Measurements from ENCODE around the gene TTBK1. TPM values are rescaled to one million over a fixed set of nuclear protein-coding genes. Genes with fewer than 3 reads are reported as not detected.

Gene TTBK1
- total RNA-seq, 1 donor from 2014 or later: 9.8 TPM

GRCh38 chr6:43284991-43285781 is 41.9 kb downstream of the TTBK1 start:
- no peak for FAIRE-seq

DNA sequence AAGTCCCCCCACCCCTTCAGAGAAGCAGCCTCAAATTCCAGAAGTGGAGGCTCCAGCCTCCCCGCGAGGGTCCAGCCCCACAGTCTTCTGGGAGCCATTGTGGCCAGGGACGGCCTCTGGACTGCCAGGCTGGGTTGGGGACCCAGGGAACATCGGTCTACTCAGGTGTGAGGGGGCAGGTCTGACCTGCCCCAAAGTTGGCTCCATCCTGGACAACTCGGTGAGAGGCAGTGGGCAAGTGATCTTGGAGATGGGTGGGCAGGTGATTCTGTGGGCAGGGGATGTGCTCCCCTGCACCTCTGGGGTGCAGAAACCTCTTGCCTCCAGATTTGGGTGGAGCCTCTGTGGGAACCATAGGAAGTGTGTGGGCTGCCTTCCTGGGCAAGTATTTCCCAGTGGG is 42.6 kb downstream of the TTBK1 start:
- FAIRE-seq: no peak

More at GRCh38 chr6:43284991-43285781, 41.9 kb downstream of the TTBK1 start:
- no peak for DNase-seq (ENCODE audit: low spot score in 2 of 2)

GRCh38 chr6:43286456-43286979 is 43.2 kb downstream of the TTBK1 start:
- FAIRE-seq: no peak
- no peak for DNase-seq (ENCODE audit: low spot score in 2 of 2)

More for the DNA sequence above, 42.6 kb downstream of the TTBK1 start:
- DNase-seq (ENCODE audit: low spot score in 2 of 2): no peak

DNA sequence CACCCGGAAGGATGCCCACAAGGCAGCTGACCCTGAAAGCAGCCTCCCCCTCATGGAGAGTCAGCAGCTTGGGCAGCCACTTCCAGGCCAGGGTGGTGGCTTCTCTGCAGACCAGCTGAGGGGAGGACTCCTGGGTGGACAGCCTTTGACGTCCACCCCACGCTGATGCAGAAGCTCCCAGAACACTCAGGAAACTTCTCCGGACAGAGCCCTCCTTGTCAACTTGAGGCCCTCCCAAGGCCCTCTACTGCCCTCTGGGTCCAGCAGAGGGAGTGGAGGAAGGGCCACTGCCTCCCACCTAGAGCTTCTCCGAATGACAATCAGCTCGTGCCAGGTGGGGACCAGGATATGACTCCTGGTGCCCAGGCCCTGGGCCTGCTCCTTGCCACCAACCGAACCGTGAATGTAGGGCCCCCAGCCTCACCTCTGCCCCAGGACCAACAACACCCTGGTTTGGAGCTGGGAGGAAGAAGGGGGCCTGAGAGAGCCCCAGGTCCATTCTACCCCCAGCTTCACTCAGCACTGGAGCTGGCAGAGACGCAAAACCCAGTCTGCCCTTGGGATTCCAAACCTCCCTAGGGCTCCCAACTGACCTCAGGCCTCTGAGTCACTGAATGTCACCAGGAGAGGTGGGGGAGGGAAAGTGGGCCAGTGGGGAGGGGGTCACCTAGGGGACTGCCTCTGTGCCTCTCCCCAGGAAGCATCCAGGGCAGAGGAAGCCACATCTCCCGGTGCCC is 43.9 kb downstream of the TTBK1 start:
- peak in 1 of 2 donors; percentile 53 for DNase-seq (ENCODE audit: low spot score in 2 of 2)
- FAIRE-seq: no peak

DNA sequence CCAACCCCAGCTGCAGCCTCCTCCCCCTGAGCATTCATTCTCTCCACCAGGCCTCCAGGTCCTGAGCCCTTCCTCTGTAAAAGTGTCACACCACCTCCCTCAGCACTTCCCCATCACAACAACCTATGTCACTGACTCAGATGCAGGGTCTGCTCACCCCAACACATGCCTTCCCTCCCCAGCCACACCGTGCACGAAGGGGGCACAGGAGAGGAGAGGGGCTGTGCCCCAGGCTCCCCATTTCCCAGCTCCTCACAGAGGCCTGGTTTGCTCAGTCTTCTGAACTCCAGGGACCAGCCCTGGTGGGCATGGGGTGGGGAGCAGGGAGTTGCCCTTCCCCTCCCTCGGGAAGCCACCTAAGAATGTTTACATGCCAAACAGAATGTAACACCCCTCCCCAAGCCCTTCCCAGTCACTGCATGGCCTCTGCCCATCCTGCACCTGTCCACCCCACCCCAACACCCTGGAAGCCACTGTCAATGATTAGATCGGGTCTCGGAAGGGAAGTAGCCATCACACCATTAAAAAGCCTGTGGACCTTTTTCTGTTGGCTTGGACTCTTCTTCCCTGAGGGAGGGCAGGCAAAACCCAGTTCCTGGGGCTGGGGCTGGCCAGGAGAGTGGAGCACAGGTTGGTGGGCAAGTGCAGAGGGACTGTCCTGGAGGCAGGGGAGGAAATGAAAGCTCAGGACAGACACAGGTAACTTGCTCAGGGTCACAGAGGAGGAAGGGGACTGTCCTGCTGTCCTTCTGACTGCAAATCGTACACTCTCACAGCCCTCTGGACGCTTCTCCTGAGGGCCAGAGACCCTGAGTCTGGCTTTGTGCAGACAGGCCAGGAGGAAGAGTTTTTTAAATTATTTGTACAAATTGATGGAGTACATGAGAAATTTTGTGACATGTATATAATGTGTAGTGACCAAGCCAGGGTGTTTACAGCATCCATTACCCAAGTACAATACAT is 44.7 kb downstream of the TTBK1 start:
- FAIRE-seq: no peak

DNA sequence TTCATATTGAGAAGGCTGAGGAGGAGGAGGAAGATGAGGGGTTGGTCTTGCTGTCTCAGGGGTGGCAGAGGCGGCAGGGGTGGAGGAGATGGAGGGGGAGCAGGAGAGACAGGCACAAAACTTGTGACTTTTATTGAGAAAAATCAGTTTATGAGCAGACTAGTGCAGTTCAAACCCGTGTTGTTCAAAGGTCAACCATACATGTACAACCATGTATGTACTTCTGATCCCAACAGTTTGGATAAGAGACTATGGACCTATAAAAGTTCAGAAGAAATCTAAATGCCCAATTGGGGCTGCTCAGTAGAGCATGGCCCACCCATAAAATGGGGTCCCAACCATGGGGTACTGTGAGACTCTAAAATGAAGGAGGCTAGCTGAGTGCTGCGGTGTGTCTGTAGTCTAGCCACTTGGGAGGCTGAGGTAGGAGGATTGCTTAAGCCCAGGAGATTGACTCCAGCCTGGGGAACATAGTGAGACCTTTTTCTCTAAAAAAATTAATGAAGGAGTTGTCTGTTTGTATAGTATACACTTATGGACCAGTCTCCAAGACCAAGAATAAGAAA is 47.1 kb downstream of the TTBK1 start:
- no peak for FAIRE-seq

More for the DNA sequence above, 44.7 kb downstream of the TTBK1 start:
- no peak for DNase-seq (ENCODE audit: low spot score in 2 of 2)

GRCh38 chr6:43290905-43291355 is 47.6 kb downstream of the TTBK1 start:
- DNase-seq (ENCODE audit: low spot score in 2 of 2): no peak
- FAIRE-seq: no peak

More for the DNA sequence above, 47.1 kb downstream of the TTBK1 start:
- DNase-seq (ENCODE audit: low spot score in 2 of 2): no peak

DNA sequence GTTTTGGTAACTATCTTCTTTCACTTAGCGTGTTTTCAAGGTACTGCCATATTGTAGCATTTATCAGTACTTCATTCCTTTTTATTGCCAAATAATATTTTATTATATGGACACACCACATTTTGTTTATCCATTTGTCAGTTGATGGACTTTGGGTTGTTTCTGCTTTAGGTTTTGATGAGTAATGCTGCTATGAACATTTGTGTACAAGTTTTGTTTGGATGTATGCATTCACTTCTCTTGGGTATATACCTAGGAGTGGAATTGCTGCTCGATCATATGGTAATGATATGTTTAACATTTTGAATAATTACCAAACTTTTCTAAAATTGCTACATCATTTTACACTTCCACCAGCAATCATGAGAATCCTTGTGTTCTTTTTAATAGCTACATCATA is 48.4 kb downstream of the TTBK1 start:
- FAIRE-seq: no peak

DNA sequence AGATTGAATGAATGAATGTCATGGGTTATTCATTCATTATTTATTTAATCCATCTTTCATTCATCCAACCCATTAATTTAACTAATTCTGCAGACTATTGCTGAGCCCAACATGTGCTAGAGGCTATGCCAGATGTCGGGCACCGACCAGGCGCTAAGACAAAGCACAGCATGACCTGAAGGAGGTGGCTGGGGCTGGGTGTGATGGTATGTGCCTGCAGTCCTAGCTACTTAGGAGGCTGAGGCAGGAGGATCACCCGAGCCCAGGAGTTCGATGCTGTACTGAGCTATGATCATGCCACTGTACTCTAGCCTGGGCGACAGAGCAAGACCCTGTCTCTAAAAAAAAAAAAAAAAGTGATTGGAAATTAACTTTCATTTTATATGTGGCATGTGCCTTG is 49.1 kb downstream of the TTBK1 start:
- FAIRE-seq (no peak), DNase-seq (ENCODE audit: low spot score in 2 of 2) (no peak)

More for the DNA sequence above, 48.4 kb downstream of the TTBK1 start:
- DNase-seq (ENCODE audit: low spot score in 2 of 2): no peak

GRCh38 chr6:43292763-43293318 is 49.6 kb downstream of the TTBK1 start:
- no peak for DNase-seq (ENCODE audit: low spot score in 2 of 2)
- FAIRE-seq: no peak

DNA sequence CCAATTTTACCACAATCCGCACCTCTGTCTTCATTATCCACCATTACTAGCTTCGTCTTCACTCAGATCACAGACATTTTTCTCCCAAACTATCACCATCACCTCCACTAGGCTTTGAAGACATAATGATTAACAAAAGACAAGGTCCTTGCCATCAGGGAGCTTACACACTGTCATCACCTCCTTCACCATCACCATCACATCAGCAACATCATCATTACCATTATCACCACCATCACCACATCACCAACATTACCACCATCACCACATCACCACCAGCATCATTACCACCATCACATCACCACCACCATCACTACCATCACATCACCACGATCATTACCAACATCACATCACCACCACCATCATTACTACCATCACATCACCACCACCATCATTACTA is 50.4 kb downstream of the TTBK1 start:
- DNase-seq (ENCODE audit: low spot score in 2 of 2) (no peak), FAIRE-seq (no peak)

GRCh38 chr6:43294536-43294935 is 51.3 kb downstream of the TTBK1 start:
- no peak for DNase-seq (ENCODE audit: low spot score in 2 of 2)
- FAIRE-seq: no peak

GRCh38 chr6:43295456-43295855 is 52.2 kb downstream of the TTBK1 start:
- FAIRE-seq: no peak
- DNase-seq (ENCODE audit: low spot score in 2 of 2): no peak

DNA sequence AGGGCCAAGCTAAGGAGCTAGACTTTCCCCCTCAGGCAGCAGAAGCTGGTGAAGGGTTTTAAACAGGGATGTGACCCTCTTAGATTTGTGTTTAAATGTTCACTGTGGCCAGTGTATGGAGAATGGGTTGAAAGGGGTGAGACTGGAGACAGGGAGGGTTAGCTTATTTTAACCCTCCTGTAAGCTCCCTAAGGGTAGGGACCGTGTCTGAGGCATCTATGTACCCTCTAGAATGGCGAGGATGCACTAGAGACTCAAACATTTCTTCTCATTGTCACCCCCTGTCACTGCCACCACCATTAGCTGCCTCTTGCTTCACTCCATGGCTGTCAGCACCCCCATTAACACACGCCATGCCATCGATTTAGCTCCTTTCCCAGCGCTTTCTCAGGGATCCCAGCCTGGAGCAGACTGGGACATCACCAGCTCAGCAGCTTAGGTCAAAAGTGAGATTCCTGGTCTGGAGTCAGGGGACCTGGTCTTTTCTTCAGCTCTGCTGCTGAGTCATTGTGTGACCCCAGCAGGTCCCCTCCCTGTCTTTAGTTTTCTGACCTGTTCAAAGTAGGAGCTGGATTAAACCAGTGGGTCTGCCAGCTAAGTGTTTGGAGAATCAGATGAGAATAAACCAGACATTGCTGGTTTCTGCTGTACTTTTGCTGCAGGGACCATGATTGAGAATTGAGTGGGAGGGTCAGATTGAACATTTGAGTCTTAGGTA is 53.7 kb downstream of the TTBK1 start:
- DNase-seq (ENCODE audit: low spot score in 2 of 2): no peak

GRCh38 chr6:43297644-43298564 is 54.6 kb downstream of the TTBK1 start, which contains the start of gene SLC22A7:
Gene SLC22A7 (plus strand): TSS chr6:43298260. CDS start chr6:43298359, 99 bp downstream.
- DNase-seq (ENCODE audit: low spot score in 2 of 2) (no peak), FAIRE-seq (no peak)

More for the DNA sequence above, 53.7 kb downstream of the TTBK1 start:
- no peak for FAIRE-seq

GRCh38 chr6:43298565-43299337 is 55.5 kb downstream of the TTBK1 start:
- DNase-seq (ENCODE audit: low spot score in 2 of 2) (no peak), FAIRE-seq (no peak)
